Endothelial cell of umbilical vein (primary cell): Measurements from ENCODE around the gene ANKS1B.

Experiments
- EZH2 ChIP-seq: IDR thresholded peaks from 2 replicates; pipeline ENCODE4 v1.6.1; 2012; ENCODE audit warnings: borderline replicate concordance, low read depth, mild to moderate bottlenecking, moderate library complexity, low read length, inconsistent platforms; ENCODE audit not compliant: severe bottlenecking
- POLR2A ChIP-seq: IDR thresholded peaks from 2 replicates; pipeline ENCODE4 v1.6.1; 2012; ENCODE audit warnings: low read depth, mild to moderate bottlenecking, control low read depth, low read length
- POLR2AphosphoS5 ChIP-seq: IDR thresholded peaks from 2 replicates; pipeline ENCODE4 v1.6.1; 2012; ENCODE audit warnings: low read depth, mild to moderate bottlenecking, control low read depth, low read length, moderate library complexity; ENCODE audit not compliant: insufficient read depth
- TF ChIP-seq, protein P1 (sequence below), 2 donors: IDR thresholded peaks; 1 replicate in 1 of 2; 2 replicates in 1 of 2; pipeline ENCODE4 v1.5.1; 2011; ENCODE audit warnings: low read length in 2 of 2, mild to moderate bottlenecking in 2 of 2, moderate library complexity in 2 of 2, control low read depth in 1 of 2, inconsistent platforms in 1 of 2, low read depth in 1 of 2; ENCODE audit not compliant: insufficient read depth in 1 of 2; ENCODE audit errors: extremely low read depth in 1 of 2

- TF ChIP-seq POLR2A (no peak), POLR2AphosphoS5 (no peak), EZH2 (no peak)
- TF ChIP-seq, protein P1, sequence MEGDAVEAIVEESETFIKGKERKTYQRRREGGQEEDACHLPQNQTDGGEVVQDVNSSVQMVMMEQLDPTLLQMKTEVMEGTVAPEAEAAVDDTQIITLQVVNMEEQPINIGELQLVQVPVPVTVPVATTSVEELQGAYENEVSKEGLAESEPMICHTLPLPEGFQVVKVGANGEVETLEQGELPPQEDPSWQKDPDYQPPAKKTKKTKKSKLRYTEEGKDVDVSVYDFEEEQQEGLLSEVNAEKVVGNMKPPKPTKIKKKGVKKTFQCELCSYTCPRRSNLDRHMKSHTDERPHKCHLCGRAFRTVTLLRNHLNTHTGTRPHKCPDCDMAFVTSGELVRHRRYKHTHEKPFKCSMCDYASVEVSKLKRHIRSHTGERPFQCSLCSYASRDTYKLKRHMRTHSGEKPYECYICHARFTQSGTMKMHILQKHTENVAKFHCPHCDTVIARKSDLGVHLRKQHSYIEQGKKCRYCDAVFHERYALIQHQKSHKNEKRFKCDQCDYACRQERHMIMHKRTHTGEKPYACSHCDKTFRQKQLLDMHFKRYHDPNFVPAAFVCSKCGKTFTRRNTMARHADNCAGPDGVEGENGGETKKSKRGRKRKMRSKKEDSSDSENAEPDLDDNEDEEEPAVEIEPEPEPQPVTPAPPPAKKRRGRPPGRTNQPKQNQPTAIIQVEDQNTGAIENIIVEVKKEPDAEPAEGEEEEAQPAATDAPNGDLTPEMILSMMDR (IDR thresholded peaks at IDR 0.05; ENCODE audit: extremely low read depth in 1 of 2, insufficient read depth in 1 of 2, low read depth in 1 of 2, low read length in 2 of 2): no peak
Measured at GRCh38 chr12:99553461-99553860, 431.3 kb downstream of the ANKS1B start.
